KMS-11 (cell line): ENCODE results near the gene SLC9A4.

Experiments
- H2AFZ ChIP-seq: fragments of 200-600 bp; sonication (generic); 2 replicates; pipeline ENCODE4 v1.6.1; 2016; ENCODE audit warnings: antibody characterized with exemption, mixed run types, low read depth
- H3K27ac ChIP-seq: fragments of 200-600 bp; sonication (generic); 2 replicates; pipeline ENCODE4 v1.6.1; 2016; ENCODE audit warnings: mild to moderate bottlenecking, mixed run types
- H3K27me3 ChIP-seq: fragments of 200-600 bp; sonication (generic); 2 replicates; pipeline ENCODE4 v1.6.1; 2017; ENCODE audit warnings: mild to moderate bottlenecking, low read depth, mixed run types, moderate library complexity; ENCODE audit not compliant: insufficient read depth
- H3K36me3 ChIP-seq: fragments of 200-600 bp; sonication (generic); 2 replicates; pipeline ENCODE4 v1.6.1; 2017; ENCODE audit warnings: mild to moderate bottlenecking, mixed run types; ENCODE audit not compliant: insufficient read depth
- H3K4me1 ChIP-seq: fragments of 200-600 bp; sonication (generic); 2 replicates; pipeline ENCODE4 v1.6.1; 2016; ENCODE audit warnings: mild to moderate bottlenecking, low read depth, mixed run types; ENCODE audit not compliant: poor library complexity, severe bottlenecking
- H3K4me2 ChIP-seq: fragments of 200-600 bp; sonication (generic); 2 replicates; pipeline ENCODE4 v1.7.0; 2016; ENCODE audit warnings: mild to moderate bottlenecking, mixed run types
- H3K4me3 ChIP-seq: fragments of 200-600 bp; sonication (generic); IDR thresholded peaks from 2 replicates; pipeline ENCODE4 v1.6.1; 2017; ENCODE audit warnings: low read depth, low read length, mixed read lengths; ENCODE audit not compliant: insufficient read depth
- H3K79me2 ChIP-seq: fragments of 200-600 bp; sonication (generic); 2 replicates; pipeline ENCODE4 v1.6.1; 2016; ENCODE audit warnings: low read depth, mixed run types; ENCODE audit not compliant: insufficient read depth
- H3K9ac ChIP-seq: fragments of 200-600 bp; sonication (generic); 2 replicates; pipeline ENCODE4 v1.6.1; 2016; ENCODE audit warnings: mild to moderate bottlenecking, mixed run types
- H4K20me1 ChIP-seq: fragments of 200-600 bp; sonication (generic); 2 replicates; pipeline ENCODE4 v1.6.1; 2016; ENCODE audit warnings: mild to moderate bottlenecking, mixed run types; ENCODE audit not compliant: insufficient read depth
- TF ChIP-seq, protein P1 (sequence below): fragments of 200-600 bp; sonication (generic); conservative IDR thresholded peaks from 2 replicates; pipeline ENCODE4 v1.6.1; 2017; ENCODE audit warnings: low read depth, mild to moderate bottlenecking, antibody characterized with exemption, low read length, moderate library complexity, mixed read lengths

SLC9A4 gene

DNA sequence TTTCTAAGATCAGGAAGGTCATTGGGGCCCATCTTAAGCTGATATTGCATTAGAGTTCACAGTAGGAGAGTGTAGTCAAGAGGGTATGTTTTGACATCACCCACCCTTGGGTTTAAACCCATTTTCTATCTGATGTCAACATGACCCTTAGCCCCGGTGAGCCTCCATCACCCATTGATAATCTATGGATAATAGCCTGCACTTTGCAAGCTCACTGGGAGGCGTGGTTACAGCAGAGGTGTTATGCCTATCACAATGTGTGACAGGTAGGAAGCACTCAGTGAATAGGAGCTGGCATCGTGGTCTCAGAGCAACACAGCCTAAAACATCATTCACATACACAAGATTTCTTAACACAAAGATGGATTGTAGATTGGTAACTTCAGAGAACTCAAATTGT is 28.8 kb upstream of the SLC9A4 start:
- TF ChIP-seq, protein P1, sequence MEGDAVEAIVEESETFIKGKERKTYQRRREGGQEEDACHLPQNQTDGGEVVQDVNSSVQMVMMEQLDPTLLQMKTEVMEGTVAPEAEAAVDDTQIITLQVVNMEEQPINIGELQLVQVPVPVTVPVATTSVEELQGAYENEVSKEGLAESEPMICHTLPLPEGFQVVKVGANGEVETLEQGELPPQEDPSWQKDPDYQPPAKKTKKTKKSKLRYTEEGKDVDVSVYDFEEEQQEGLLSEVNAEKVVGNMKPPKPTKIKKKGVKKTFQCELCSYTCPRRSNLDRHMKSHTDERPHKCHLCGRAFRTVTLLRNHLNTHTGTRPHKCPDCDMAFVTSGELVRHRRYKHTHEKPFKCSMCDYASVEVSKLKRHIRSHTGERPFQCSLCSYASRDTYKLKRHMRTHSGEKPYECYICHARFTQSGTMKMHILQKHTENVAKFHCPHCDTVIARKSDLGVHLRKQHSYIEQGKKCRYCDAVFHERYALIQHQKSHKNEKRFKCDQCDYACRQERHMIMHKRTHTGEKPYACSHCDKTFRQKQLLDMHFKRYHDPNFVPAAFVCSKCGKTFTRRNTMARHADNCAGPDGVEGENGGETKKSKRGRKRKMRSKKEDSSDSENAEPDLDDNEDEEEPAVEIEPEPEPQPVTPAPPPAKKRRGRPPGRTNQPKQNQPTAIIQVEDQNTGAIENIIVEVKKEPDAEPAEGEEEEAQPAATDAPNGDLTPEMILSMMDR: no peak
- H3K79me2 ChIP-seq: no peaks in the 10 kb centered on the region
- H3K4me3 ChIP-seq: no peak overlapping the region
- H3K27ac ChIP-seq: no peak overlapping the region
- H3K4me1 ChIP-seq: no peaks in the 10 kb centered on the region
- H3K36me3 ChIP-seq: no peaks in the 10 kb centered on the region
- no peaks in the 10 kb centered on the region for H3K27me3 ChIP-seq
- H3K9ac ChIP-seq: no peak overlapping the region
- no peak overlapping the region for H3K4me2 ChIP-seq
- no peak overlapping the region for H2AFZ ChIP-seq
- H4K20me1 ChIP-seq: no peaks in the 10 kb centered on the region

DNA sequence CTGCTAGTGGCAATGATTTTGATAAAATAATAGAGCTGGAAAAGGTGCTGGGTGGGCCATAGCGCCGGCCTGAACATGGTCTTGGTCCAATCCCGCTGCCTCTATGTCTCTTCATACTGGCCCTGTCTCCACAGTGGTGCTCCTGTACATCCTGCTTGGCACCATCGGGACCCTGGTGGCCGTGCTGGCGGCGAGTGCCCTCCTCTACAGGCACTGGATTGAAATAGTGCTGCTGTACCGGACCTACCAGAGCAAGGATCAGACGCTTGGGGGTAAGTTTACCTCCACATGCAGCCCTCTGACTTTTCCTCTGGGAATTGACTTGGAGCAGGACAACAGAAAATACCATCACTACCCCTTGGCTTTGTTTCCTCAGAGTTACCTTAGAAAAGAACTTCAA is 26.1 kb upstream of the SLC9A4 start:
- no peaks in the 10 kb centered on the region for H4K20me1 ChIP-seq
- H3K4me1 ChIP-seq: no peaks in the 10 kb centered on the region
- H3K27me3 ChIP-seq: no peaks in the 10 kb centered on the region
- no peak overlapping the region for H3K27ac ChIP-seq
- no peaks in the 10 kb centered on the region for H3K36me3 ChIP-seq
- H3K4me2 ChIP-seq: no peak overlapping the region
- TF ChIP-seq, protein P1: no peak
- H3K4me3 ChIP-seq: no peak overlapping the region
- no peak overlapping the region for H3K9ac ChIP-seq
- H3K79me2 ChIP-seq: no peaks in the 10 kb centered on the region
- no peak overlapping the region for H2AFZ ChIP-seq

DNA sequence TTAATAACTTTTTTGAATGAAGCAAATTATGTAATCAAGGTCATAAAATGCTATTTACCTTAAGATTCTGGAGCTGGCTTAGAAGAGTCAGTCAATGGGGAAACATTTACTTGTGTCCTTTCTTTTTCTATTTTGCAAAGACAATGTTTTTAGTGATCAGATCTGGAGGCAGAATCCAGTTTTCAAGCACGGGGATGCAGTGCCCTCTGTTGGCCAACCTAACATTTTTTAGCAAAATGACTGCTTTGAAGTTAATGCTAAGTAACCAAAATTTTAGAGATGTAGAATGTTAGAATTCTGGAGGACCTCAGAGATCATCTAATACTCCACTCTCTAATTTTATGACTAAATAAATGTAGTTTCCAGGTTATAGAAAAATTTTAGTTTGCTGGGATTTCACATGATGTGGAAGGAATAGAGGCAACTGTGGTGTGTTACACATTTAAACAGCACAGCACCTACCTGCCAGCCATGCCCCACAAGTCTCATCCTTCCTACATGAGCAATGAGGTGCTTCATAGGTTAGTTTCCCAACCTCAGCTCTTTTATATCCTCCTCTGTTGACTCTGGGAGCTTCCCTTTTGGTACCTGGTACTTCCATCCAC is 23.6 kb upstream of the SLC9A4 start:
- no peak overlapping the region for H2AFZ ChIP-seq
- H3K4me2 ChIP-seq: no peak overlapping the region
- H3K79me2 ChIP-seq: no peaks in the 10 kb centered on the region
- no peaks in the 10 kb centered on the region for H3K4me1 ChIP-seq
- TF ChIP-seq, protein P1: peak; percentile 75
- H3K36me3 ChIP-seq: no peaks in the 10 kb centered on the region
- no peaks in the 10 kb centered on the region for H4K20me1 ChIP-seq
- H3K9ac ChIP-seq: no peak overlapping the region
- H3K4me3 ChIP-seq: no peak overlapping the region
- no peaks in the 10 kb centered on the region for H3K27me3 ChIP-seq
- H3K27ac ChIP-seq: no peak overlapping the region

DNA sequence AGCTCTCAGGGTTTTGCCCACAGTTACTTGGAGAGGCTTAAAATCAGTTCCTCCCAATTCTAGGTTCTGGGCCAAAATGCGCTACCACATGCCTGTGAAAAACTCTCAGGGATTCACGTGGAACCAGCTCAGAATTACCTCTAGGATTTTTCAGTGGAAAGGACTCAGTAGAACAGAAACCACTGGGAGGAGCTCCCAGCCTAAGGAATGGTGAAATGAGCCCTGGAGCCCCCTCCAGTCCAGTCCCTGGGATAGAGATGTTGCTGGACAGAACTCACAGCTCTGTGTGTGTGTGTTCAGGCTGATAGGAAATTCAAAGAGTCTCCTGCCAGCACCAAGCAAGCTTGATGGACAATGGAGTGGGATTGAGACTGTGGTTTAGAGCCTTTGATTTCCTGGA is 21.1 kb upstream of the SLC9A4 start:
- Histone ChIP-seq H3K4me2 (no peak overlapping the region), H3K4me3 (no peak overlapping the region), H3K4me1 (peaks cover 5% of the 10 kb centered on the region), H3K36me3 (no peaks in the 10 kb centered on the region), H3K27ac (no peak overlapping the region), H3K9ac (no peak overlapping the region), H3K79me2 (no peaks in the 10 kb centered on the region), H3K27me3 (no peaks in the 10 kb centered on the region), H4K20me1 (no peaks in the 10 kb centered on the region), H2AFZ (no peak overlapping the region)
- TF ChIP-seq, protein P1: no peak
